ENCODE results near the gene MIR17HG.

- no peak for TF ChIP-seq CTCF (IDR thresholded peaks at IDR 0.05)
- no peak for TF ChIP-seq POLR2A (IDR thresholded peaks at IDR 0.05)
These were observed 11.6 kb downstream of the MIR17HG start for GRCh38 chr13:91359111-91359510.
